Progenitor cell of endocrine pancreas (in vitro differentiated cells): ENCODE measurements around the gene L3MBTL4. TPM values are rescaled to one million over a fixed set of nuclear protein-coding genes. Genes with fewer than 3 reads are reported as not detected.
"Not testable (repeated sequence)": the region's sequence is repeated elsewhere in the genome, so short reads cannot be mapped to it uniquely, and the experiment has no call there.

Experiments used
- DNase-seq: peaks from one replicate; pipeline ENCODE4 v3.0.0; 2021; ENCODE audit warnings: low spot score; ENCODE audit not compliant: unreplicated experiment
- H3K27ac Mint-ChIP-seq: 2 replicates; pipeline ENCODE4 v1.8.0; 2021; ENCODE audit warnings: mild to moderate bottlenecking, moderate library complexity, mixed read lengths
- H3K27me3 Mint-ChIP-seq: 2 replicates; pipeline ENCODE4 v1.8.0; 2021; ENCODE audit warnings: mixed read lengths
- H3K36me3 Mint-ChIP-seq: 2 replicates; pipeline ENCODE4 v1.8.0; 2022; ENCODE audit warnings: mixed read lengths; ENCODE audit not compliant: insufficient read depth
- H3K4me1 Mint-ChIP-seq: 2 replicates; pipeline ENCODE4 v1.8.0; 2021; ENCODE audit warnings: low read depth, mixed read lengths
- H3K4me3 Mint-ChIP-seq: 2 replicates; pipeline ENCODE4 v1.8.0; 2021; ENCODE audit warnings: low read depth, mild to moderate bottlenecking, moderate library complexity, mixed read lengths
- H3K9me3 Mint-ChIP-seq: 2 replicates; pipeline ENCODE4 v1.8.0; 2021; ENCODE audit warnings: low read depth, mixed read lengths
- CTCF ChIP-seq: fragments of 200-600 bp; sonication (generic); IDR thresholded peaks from one replicate; pipeline ENCODE4 v1.5.0; 2021; ENCODE audit warnings: antibody characterized with exemption, mild to moderate bottlenecking; ENCODE audit not compliant: unreplicated experiment
- total RNA-seq: library from RNA; stranded (reverse); gene quantifications from 2 replicates; pipeline ENCODE4 v1.2.1, GENCODE V29; 2021

Gene L3MBTL4
- total RNA-seq, 1 donor from 2014 or later, result 8.0 TPM

DNA sequence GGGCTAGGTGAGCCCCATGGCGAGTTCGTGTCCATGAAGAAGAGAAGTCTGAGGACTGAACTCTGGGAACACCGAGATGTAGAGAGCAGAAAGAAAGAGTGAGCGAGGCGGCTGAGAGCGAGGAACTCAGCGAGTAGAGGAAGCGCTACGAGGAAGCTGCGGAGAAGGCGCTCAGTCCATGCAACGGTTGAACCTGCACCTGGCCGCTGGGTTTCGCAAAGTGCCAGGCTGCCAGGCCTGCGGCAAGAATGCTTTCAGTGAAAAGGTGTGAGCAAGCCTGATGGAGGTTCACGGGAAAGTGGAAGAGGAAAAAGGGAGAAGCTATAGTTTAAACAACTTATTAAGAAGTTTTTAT, 268.4 kb downstream of the L3MBTL4 start:
- Mint-ChIP-seq H3K27ac (no peak overlapping the region), H3K27me3 (no peaks in the 10 kb centered on the region), H3K4me3 (no peak overlapping the region), H3K36me3 (no peaks in the 10 kb centered on the region), H3K9me3 (peaks cover 4% of the 10 kb centered on the region), H3K4me1 (peaks cover 11% of the 10 kb centered on the region)
- TF ChIP-seq CTCF, result no peak
- no peak for DNase-seq

DNA sequence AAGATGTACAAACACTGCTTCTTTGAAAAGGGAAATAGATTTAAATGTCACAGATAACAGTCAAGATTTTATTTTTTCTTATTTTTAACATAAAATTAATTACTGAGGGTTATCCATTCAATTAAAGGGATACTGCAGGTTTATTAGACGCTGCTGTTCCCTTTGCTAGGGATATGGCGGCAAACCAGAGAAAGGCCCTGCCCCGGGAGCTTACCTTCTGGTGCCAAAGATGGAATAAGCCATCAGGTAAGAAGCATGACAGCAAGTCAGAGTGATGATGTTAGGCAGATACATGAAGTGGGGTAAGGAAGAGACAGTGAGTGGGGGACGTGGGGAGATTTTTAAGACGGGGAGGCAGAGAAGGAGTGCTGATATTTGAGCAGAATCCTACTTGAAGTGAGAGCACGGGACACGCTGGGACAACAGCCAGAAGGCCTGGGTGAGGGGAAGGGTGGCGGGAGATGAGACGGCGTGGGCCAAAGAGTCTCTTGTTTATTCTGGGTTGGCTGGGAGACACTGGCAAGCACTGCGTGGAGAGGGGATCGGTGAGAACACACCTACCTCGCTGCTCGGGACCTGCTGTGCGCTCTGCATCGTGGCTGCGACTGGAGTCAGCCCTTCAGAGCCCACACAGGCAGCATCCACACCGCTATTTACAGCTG, 268.9 kb downstream of the L3MBTL4 start:
- TF ChIP-seq CTCF, result no peak
- peaks cover 11% of the 10 kb centered on the region for H3K4me1 Mint-ChIP-seq
- no peak overlapping the region for H3K4me3 Mint-ChIP-seq
- no peaks in the 10 kb centered on the region for H3K27me3 Mint-ChIP-seq
- no peak for DNase-seq
- peaks cover 4% of the 10 kb centered on the region for H3K9me3 Mint-ChIP-seq
- H3K36me3 Mint-ChIP-seq, result no peaks in the 10 kb centered on the region
- peak overlapping the region; percentile 78 for H3K27ac Mint-ChIP-seq

- H3K27ac Mint-ChIP-seq, result no peak overlapping the region
- H3K27me3 Mint-ChIP-seq, result no peaks in the 10 kb centered on the region
- no peak for DNase-seq
- peaks cover 16% of the 10 kb centered on the region for H3K9me3 Mint-ChIP-seq
- peaks cover 15% of the 10 kb centered on the region for H3K36me3 Mint-ChIP-seq
- TF ChIP-seq CTCF, result no peak
- no peak overlapping the region for H3K4me3 Mint-ChIP-seq
- H3K4me1 Mint-ChIP-seq, result no peaks in the 10 kb centered on the region
Observed at GRCh38 chr18:6139007-6139406, 275.7 kb downstream of the L3MBTL4 start.

GRCh38 chr18:6135901-6136300, 278.8 kb downstream of the L3MBTL4 start:
- Mint-ChIP-seq H3K36me3 (peaks cover 19% of the 10 kb centered on the region), H3K9me3 (peaks cover 16% of the 10 kb centered on the region)
- not testable (repeated sequence) for DNase-seq, H3K27ac Mint-ChIP-seq, H3K27me3 Mint-ChIP-seq, H3K4me3 Mint-ChIP-seq, H3K4me1 Mint-ChIP-seq

GRCh38 chr18:6135029-6135428, 279.7 kb downstream of the L3MBTL4 start:
- H3K4me3 Mint-ChIP-seq, H3K27ac Mint-ChIP-seq, H3K27me3 Mint-ChIP-seq, DNase-seq, H3K4me1 Mint-ChIP-seq: not testable (repeated sequence)
- H3K36me3 Mint-ChIP-seq, result peaks cover 19% of the 10 kb centered on the region
- H3K9me3 Mint-ChIP-seq, result peaks cover 16% of the 10 kb centered on the region

DNA sequence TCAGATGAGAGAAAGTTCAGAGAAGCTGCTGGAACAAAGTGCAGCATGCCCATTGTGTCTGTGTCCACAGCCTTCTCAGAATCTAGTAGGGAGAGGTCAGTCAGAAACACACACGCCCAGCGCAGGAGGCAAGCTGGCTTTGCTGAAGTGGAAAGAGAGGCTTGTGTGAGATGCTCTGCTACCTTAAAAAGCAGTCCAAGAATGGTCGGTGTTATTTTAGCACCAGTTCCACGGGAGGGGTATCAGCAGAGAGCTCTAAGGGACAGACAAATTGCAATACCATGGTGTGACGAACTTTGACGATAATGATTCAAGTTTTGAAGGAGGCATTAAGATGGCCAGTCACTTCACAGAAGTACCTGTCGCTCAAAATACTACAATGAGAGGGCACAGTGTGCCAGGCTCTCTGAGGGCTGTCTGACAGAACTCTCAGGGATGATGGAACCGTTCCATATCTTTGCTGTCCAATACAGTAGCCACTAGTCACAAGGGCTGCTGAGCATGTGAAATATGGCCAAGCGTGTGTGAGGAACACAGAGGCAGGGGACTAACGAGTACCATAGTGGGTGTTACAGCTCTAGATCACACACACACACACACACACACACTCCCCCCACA, 281.9 kb downstream of the L3MBTL4 start:
- DNase-seq, result no peak
- H3K27ac Mint-ChIP-seq, result no peak overlapping the region
- peaks cover 19% of the 10 kb centered on the region for H3K36me3 Mint-ChIP-seq
- no peak overlapping the region for H3K4me3 Mint-ChIP-seq
- peaks cover 16% of the 10 kb centered on the region for H3K9me3 Mint-ChIP-seq
- no peaks in the 10 kb centered on the region for H3K4me1 Mint-ChIP-seq
- no peak for TF ChIP-seq CTCF
- H3K27me3 Mint-ChIP-seq, result no peaks in the 10 kb centered on the region
